ENCODE results near the gene AKR1A1. TPM values are rescaled to one million over a fixed set of nuclear protein-coding genes. Genes with fewer than 3 reads are reported as not detected.

AKR1A1 gene
- total RNA-seq, 1 donor from 2014 or later = 214 TPM

GRCh38 chr1:45567911-45568310 is 17.3 kb downstream of the AKR1A1 start:
- no peaks in the 10 kb centered on the region for H3K9me3 Mint-ChIP-seq (ENCODE audit: low read depth)
- peaks cover 27% of the 10 kb centered on the region for H3K36me3 Mint-ChIP-seq (ENCODE audit: insufficient read depth)
- no peaks in the 10 kb centered on the region for H3K4me1 Mint-ChIP-seq (ENCODE audit: low read depth)
- no peak overlapping the region for H3K4me3 Mint-ChIP-seq (ENCODE audit: low read depth)
- TF ChIP-seq CTCF (IDR thresholded peaks at IDR 0.05; ENCODE audit: unreplicated experiment) = no peak
- DNase-seq (ENCODE audit: low spot score, unreplicated experiment) = no peak
- no peak overlapping the region for H3K27ac Mint-ChIP-seq
- no peaks in the 10 kb centered on the region for H3K27me3 Mint-ChIP-seq

- H3K4me1 Mint-ChIP-seq (ENCODE audit: low read depth) = no peaks in the 10 kb centered on the region
- no peak overlapping the region for H3K27ac Mint-ChIP-seq
- no peaks in the 10 kb centered on the region for H3K27me3 Mint-ChIP-seq
- no peak overlapping the region for H3K4me3 Mint-ChIP-seq (ENCODE audit: low read depth)
- no peak for DNase-seq (ENCODE audit: low spot score, unreplicated experiment)
- H3K36me3 Mint-ChIP-seq (ENCODE audit: insufficient read depth) = peaks cover 24% of the 10 kb centered on the region
- no peak for TF ChIP-seq CTCF (IDR thresholded peaks at IDR 0.05; ENCODE audit: unreplicated experiment)
- no peaks in the 10 kb centered on the region for H3K9me3 Mint-ChIP-seq (ENCODE audit: low read depth)
Observed at GRCh38 chr1:45568421-45568820, 17.8 kb downstream of the AKR1A1 start.

- no peak for TF ChIP-seq CTCF (IDR thresholded peaks at IDR 0.05; ENCODE audit: unreplicated experiment)
- Mint-ChIP-seq H3K27me3 (no peaks in the 10 kb centered on the region), H3K9me3 (ENCODE audit: low read depth) (no peaks in the 10 kb centered on the region), H3K4me1 (ENCODE audit: low read depth) (no peaks in the 10 kb centered on the region), H3K4me3 (ENCODE audit: low read depth) (no peak overlapping the region), H3K36me3 (ENCODE audit: insufficient read depth) (peaks cover 18% of the 10 kb centered on the region), H3K27ac (no peak overlapping the region)
- no peak for DNase-seq (ENCODE audit: low spot score, unreplicated experiment)
Observed at GRCh38 chr1:45569571-45569961, 18.9 kb downstream of the AKR1A1 start.

- no peak overlapping the region for H3K4me3 Mint-ChIP-seq (ENCODE audit: low read depth)
- H3K27ac Mint-ChIP-seq = no peak overlapping the region
- TF ChIP-seq CTCF (IDR thresholded peaks at IDR 0.05; ENCODE audit: unreplicated experiment) = peak; percentile 97
- H3K27me3 Mint-ChIP-seq = no peaks in the 10 kb centered on the region
- peak; percentile 54 for DNase-seq (ENCODE audit: low spot score, unreplicated experiment)
- peaks cover 18% of the 10 kb centered on the region for H3K36me3 Mint-ChIP-seq (ENCODE audit: insufficient read depth)
- no peaks in the 10 kb centered on the region for H3K4me1 Mint-ChIP-seq (ENCODE audit: low read depth)
- H3K9me3 Mint-ChIP-seq (ENCODE audit: low read depth) = no peaks in the 10 kb centered on the region
Observed at GRCh38 chr1:45569962-45570581, 19.4 kb downstream of the AKR1A1 start.

- H3K4me1 Mint-ChIP-seq (ENCODE audit: low read depth) = no peaks in the 10 kb centered on the region
- DNase-seq (ENCODE audit: low spot score, unreplicated experiment) = no peak
- H3K4me3 Mint-ChIP-seq (ENCODE audit: low read depth) = no peak overlapping the region
- peaks cover 18% of the 10 kb centered on the region for H3K36me3 Mint-ChIP-seq (ENCODE audit: insufficient read depth)
- TF ChIP-seq CTCF (IDR thresholded peaks at IDR 0.05; ENCODE audit: unreplicated experiment) = no peak
- no peak overlapping the region for H3K27ac Mint-ChIP-seq
- no peaks in the 10 kb centered on the region for H3K9me3 Mint-ChIP-seq (ENCODE audit: low read depth)
- H3K27me3 Mint-ChIP-seq = no peaks in the 10 kb centered on the region
Observed at GRCh38 chr1:45570631-45571030, 20.0 kb downstream of the AKR1A1 start.
